WTC11 (cell line): ENCODE data around the gene P2RX4.

Source experiments
- KAT7 ChIP-seq: sonication (generic); formaldehyde crosslinking; IDR thresholded peaks from 2 replicates; pipeline ENCODE4 v1.8.1; 2023; ENCODE audit warnings: missing genetic modification reagents, mild to moderate bottlenecking, borderline replicate concordance
- MXD4 ChIP-seq: fragments of 250-450 bp; sonication (Bioruptor Pico); IDR thresholded peaks from 2 replicates; pipeline ENCODE4 v1.8.0; 2021; ENCODE audit warnings: mild to moderate bottlenecking, moderate library complexity, borderline replicate concordance
- NFE2L1 ChIP-seq: sonication (generic); formaldehyde crosslinking; IDR thresholded peaks from 2 replicates; pipeline ENCODE4 v1.8.1; 2023; ENCODE audit warnings: missing genetic modification reagents
- OVOL2 ChIP-seq: fragments of 250-450 bp; sonication (Bioruptor Pico); IDR thresholded peaks from 2 replicates; pipeline ENCODE4 v1.9.0; 2021; ENCODE audit warnings: mild to moderate bottlenecking, borderline replicate concordance
- TCF7 ChIP-seq: sonication (generic); formaldehyde crosslinking; IDR thresholded peaks from 2 replicates; pipeline ENCODE4 v1.8.0; 2022; ENCODE audit warnings: mild to moderate bottlenecking, low read depth, missing genetic modification reagents, moderate library complexity
- ZNF512 ChIP-seq: sonication (generic); formaldehyde crosslinking; IDR thresholded peaks from 2 replicates; pipeline ENCODE4 v1.8.1; 2022; ENCODE audit warnings: missing genetic modification reagents, borderline replicate concordance
- TF ChIP-seq, protein P1 (sequence below): fragments of 200-600 bp; IDR thresholded peaks from 2 replicates; pipeline ENCODE4 v1.8.0; 2022; ENCODE audit warnings: antibody characterized with exemption
- TF ChIP-seq, protein P2 (sequence below): sonication (generic); formaldehyde crosslinking; IDR thresholded peaks from 2 replicates; pipeline ENCODE4 v1.8.1; 2023; ENCODE audit warnings: mild to moderate bottlenecking, missing genetic modification reagents, borderline replicate concordance
- TF ChIP-seq, protein P3 (sequence below): sonication (generic); formaldehyde crosslinking; IDR thresholded peaks from 2 replicates; pipeline ENCODE4 v1.8.0; 2022; ENCODE audit warnings: missing genetic modification reagents
- TF ChIP-seq, protein P4 (sequence below): sonication (generic); formaldehyde crosslinking; IDR thresholded peaks from 2 replicates; pipeline ENCODE4 v1.8.0; 2022; ENCODE audit warnings: mild to moderate bottlenecking, missing genetic modification reagents

GRCh38 chr12:121176826-121177529 lies 33.0 kb upstream of the P2RX4 start:
- TF ChIP-seq NFE2L1 (CRISPR knock-in tag) (no peak), ZNF512 (CRISPR knock-in tag) (no peak), TCF7 (CRISPR knock-in tag) (no peak), KAT7 (CRISPR knock-in tag) (no peak), MXD4 (CRISPR knock-in tag) (no peak), OVOL2 (no peak)
- TF ChIP-seq, protein P1, sequence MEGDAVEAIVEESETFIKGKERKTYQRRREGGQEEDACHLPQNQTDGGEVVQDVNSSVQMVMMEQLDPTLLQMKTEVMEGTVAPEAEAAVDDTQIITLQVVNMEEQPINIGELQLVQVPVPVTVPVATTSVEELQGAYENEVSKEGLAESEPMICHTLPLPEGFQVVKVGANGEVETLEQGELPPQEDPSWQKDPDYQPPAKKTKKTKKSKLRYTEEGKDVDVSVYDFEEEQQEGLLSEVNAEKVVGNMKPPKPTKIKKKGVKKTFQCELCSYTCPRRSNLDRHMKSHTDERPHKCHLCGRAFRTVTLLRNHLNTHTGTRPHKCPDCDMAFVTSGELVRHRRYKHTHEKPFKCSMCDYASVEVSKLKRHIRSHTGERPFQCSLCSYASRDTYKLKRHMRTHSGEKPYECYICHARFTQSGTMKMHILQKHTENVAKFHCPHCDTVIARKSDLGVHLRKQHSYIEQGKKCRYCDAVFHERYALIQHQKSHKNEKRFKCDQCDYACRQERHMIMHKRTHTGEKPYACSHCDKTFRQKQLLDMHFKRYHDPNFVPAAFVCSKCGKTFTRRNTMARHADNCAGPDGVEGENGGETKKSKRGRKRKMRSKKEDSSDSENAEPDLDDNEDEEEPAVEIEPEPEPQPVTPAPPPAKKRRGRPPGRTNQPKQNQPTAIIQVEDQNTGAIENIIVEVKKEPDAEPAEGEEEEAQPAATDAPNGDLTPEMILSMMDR, result no peak
- TF ChIP-seq, protein P2, sequence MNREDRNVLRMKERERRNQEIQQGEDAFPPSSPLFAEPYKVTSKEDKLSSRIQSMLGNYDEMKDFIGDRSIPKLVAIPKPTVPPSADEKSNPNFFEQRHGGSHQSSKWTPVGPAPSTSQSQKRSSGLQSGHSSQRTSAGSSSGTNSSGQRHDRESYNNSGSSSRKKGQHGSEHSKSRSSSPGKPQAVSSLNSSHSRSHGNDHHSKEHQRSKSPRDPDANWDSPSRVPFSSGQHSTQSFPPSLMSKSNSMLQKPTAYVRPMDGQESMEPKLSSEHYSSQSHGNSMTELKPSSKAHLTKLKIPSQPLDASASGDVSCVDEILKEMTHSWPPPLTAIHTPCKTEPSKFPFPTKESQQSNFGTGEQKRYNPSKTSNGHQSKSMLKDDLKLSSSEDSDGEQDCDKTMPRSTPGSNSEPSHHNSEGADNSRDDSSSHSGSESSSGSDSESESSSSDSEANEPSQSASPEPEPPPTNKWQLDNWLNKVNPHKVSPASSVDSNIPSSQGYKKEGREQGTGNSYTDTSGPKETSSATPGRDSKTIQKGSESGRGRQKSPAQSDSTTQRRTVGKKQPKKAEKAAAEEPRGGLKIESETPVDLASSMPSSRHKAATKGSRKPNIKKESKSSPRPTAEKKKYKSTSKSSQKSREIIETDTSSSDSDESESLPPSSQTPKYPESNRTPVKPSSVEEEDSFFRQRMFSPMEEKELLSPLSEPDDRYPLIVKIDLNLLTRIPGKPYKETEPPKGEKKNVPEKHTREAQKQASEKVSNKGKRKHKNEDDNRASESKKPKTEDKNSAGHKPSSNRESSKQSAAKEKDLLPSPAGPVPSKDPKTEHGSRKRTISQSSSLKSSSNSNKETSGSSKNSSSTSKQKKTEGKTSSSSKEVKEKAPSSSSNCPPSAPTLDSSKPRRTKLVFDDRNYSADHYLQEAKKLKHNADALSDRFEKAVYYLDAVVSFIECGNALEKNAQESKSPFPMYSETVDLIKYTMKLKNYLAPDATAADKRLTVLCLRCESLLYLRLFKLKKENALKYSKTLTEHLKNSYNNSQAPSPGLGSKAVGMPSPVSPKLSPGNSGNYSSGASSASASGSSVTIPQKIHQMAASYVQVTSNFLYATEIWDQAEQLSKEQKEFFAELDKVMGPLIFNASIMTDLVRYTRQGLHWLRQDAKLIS (CRISPR knock-in tag), result no peak
- TF ChIP-seq, protein P3, sequence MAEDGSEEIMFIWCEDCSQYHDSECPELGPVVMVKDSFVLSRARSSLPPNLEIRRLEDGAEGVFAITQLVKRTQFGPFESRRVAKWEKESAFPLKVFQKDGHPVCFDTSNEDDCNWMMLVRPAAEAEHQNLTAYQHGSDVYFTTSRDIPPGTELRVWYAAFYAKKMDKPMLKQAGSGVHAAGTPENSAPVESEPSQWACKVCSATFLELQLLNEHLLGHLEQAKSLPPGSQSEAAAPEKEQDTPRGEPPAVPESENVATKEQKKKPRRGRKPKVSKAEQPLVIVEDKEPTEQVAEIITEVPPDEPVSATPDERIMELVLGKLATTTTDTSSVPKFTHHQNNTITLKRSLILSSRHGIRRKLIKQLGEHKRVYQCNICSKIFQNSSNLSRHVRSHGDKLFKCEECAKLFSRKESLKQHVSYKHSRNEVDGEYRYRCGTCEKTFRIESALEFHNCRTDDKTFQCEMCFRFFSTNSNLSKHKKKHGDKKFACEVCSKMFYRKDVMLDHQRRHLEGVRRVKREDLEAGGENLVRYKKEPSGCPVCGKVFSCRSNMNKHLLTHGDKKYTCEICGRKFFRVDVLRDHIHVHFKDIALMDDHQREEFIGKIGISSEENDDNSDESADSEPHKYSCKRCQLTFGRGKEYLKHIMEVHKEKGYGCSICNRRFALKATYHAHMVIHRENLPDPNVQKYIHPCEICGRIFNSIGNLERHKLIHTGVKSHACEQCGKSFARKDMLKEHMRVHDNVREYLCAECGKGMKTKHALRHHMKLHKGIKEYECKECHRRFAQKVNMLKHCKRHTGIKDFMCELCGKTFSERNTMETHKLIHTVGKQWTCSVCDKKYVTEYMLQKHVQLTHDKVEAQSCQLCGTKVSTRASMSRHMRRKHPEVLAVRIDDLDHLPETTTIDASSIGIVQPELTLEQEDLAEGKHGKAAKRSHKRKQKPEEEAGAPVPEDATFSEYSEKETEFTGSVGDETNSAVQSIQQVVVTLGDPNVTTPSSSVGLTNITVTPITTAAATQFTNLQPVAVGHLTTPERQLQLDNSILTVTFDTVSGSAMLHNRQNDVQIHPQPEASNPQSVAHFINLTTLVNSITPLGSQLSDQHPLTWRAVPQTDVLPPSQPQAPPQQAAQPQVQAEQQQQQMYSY, result no peak
- TF ChIP-seq, protein P4, sequence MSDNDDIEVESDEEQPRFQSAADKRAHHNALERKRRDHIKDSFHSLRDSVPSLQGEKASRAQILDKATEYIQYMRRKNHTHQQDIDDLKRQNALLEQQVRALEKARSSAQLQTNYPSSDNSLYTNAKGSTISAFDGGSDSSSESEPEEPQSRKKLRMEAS (CRISPR knock-in tag), result no peak
